Activated T-helper 17 cell treated with anti-CD3 and anti-CD28 coated beads, Interleukin-2, amount 50 U/mL, for 72 hours (primary cell): Measurements from ENCODE around the gene NRP1. TPM values are rescaled to one million over a fixed set of nuclear protein-coding genes. Genes with fewer than 3 reads are reported as not detected.

Source experiments
- ATAC-seq: fragments of 150-1000 bp; cut with Tn5 transposase; replicated peaks from 2 replicates; pipeline ENCODE4 v1.10.0; 2021; ENCODE audit warnings: mild to moderate bottlenecking, moderate library complexity
- H3K27ac Mint-ChIP-seq: one replicate; pipeline ENCODE4 v1.8.0; 2022; ENCODE audit warnings: mixed read lengths
- H3K27me3 Mint-ChIP-seq: one replicate; pipeline ENCODE4 v1.8.0; 2022; ENCODE audit warnings: mixed read lengths
- H3K36me3 Mint-ChIP-seq: one replicate; pipeline ENCODE4 v1.8.0; 2022; ENCODE audit warnings: low read depth, mild to moderate bottlenecking, mixed read lengths
- H3K4me1 Mint-ChIP-seq: one replicate; pipeline ENCODE4 v1.8.0; 2022; ENCODE audit warnings: mixed read lengths
- H3K4me3 Mint-ChIP-seq: one replicate; pipeline ENCODE4 v1.8.0; 2022; ENCODE audit warnings: mild to moderate bottlenecking, mixed read lengths
- H3K9me3 Mint-ChIP-seq: one replicate; pipeline ENCODE4 v1.8.0; 2022; ENCODE audit warnings: mixed read lengths
- total RNA-seq, 2 donors: library from RNA; stranded (reverse); gene quantifications; one replicate each; pipeline ENCODE4 v1.2.3, GENCODE V29; 2022

NRP1 gene
- total RNA-seq, 2 donors from 2014 or later, result 0.90 to 1.2 TPM

- peaks cover 16% of the 10 kb centered on the region for H3K27me3 Mint-ChIP-seq
- H3K4me1 Mint-ChIP-seq, result peaks cover 5% of the 10 kb centered on the region
These were observed 75.5 kb downstream of the NRP1 start for GRCh38 chr10:33258967-33259366.

GRCh38 chr10:33257439-33258080, 76.9 kb downstream of the NRP1 start:
- no peak for ATAC-seq
- no peak overlapping the region for H3K27ac Mint-ChIP-seq
- H3K4me1 Mint-ChIP-seq, result peaks cover 8% of the 10 kb centered on the region
- H3K27me3 Mint-ChIP-seq, result peaks cover 17% of the 10 kb centered on the region
- peaks cover 6% of the 10 kb centered on the region for H3K36me3 Mint-ChIP-seq
- no peak overlapping the region for H3K4me3 Mint-ChIP-seq
- H3K9me3 Mint-ChIP-seq, result peaks cover 3% of the 10 kb centered on the region

More at GRCh38 chr10:33258967-33259366, 75.5 kb downstream of the NRP1 start:
- no peak overlapping the region for H3K27ac Mint-ChIP-seq
- H3K36me3 Mint-ChIP-seq, result no peaks in the 10 kb centered on the region
- ATAC-seq, result no peak
- no peak overlapping the region for H3K4me3 Mint-ChIP-seq
- no peaks in the 10 kb centered on the region for H3K9me3 Mint-ChIP-seq

- H3K9me3 Mint-ChIP-seq, result peaks cover 3% of the 10 kb centered on the region
- peaks cover 17% of the 10 kb centered on the region for H3K4me1 Mint-ChIP-seq
- peaks cover 6% of the 10 kb centered on the region for H3K36me3 Mint-ChIP-seq
- ATAC-seq, result no peak
- peaks cover 12% of the 10 kb centered on the region for H3K27me3 Mint-ChIP-seq
- H3K27ac Mint-ChIP-seq, result no peak overlapping the region
- no peak overlapping the region for H3K4me3 Mint-ChIP-seq
These were observed 78.0 kb downstream of the NRP1 start for GRCh38 chr10:33256458-33256857.

- Mint-ChIP-seq H3K27ac (no peak overlapping the region), H3K9me3 (peaks cover 3% of the 10 kb centered on the region), H3K4me1 (peaks cover 25% of the 10 kb centered on the region), H3K36me3 (peaks cover 6% of the 10 kb centered on the region), H3K27me3 (peaks cover 12% of the 10 kb centered on the region), H3K4me3 (no peak overlapping the region)
- ATAC-seq, result no peak
These were observed 79.8 kb downstream of the NRP1 start for GRCh38 chr10:33254556-33255160.

GRCh38 chr10:33253411-33253810, 81.1 kb downstream of the NRP1 start:
- H3K4me3 Mint-ChIP-seq, result peak overlapping the region; percentile 77
- peak overlapping the region; percentile 90 for H3K27ac Mint-ChIP-seq
- H3K4me1 Mint-ChIP-seq, result peaks cover 38% of the 10 kb centered on the region
- ATAC-seq, result no peak
- peaks cover 3% of the 10 kb centered on the region for H3K9me3 Mint-ChIP-seq
- H3K36me3 Mint-ChIP-seq, result peaks cover 6% of the 10 kb centered on the region
- peaks cover 8% of the 10 kb centered on the region for H3K27me3 Mint-ChIP-seq

GRCh38 chr10:33252794-33253203, 81.7 kb downstream of the NRP1 start:
- Mint-ChIP-seq H3K36me3 (peaks cover 6% of the 10 kb centered on the region), H3K9me3 (peaks cover 3% of the 10 kb centered on the region), H3K4me1 (peaks cover 41% of the 10 kb centered on the region), H3K27ac (peak overlapping the region; percentile 90), H3K4me3 (peak overlapping the region; percentile 77), H3K27me3 (peaks cover 8% of the 10 kb centered on the region)
- ATAC-seq, result peak; percentile 66

GRCh38 chr10:33252324-33252723, 82.1 kb downstream of the NRP1 start:
- Mint-ChIP-seq H3K27ac (peak overlapping the region; percentile 90), H3K36me3 (peaks cover 6% of the 10 kb centered on the region), H3K9me3 (peaks cover 3% of the 10 kb centered on the region), H3K4me1 (peaks cover 41% of the 10 kb centered on the region), H3K27me3 (peaks cover 8% of the 10 kb centered on the region), H3K4me3 (peak overlapping the region; percentile 77)
- no peak for ATAC-seq

GRCh38 chr10:33249659-33250345, 84.7 kb downstream of the NRP1 start:
- H3K36me3 Mint-ChIP-seq, result peaks cover 6% of the 10 kb centered on the region
- no peak for ATAC-seq
- H3K27ac Mint-ChIP-seq, result peak overlapping the region; percentile 82
- H3K4me3 Mint-ChIP-seq, result peak overlapping the region; percentile 43
- peaks cover 48% of the 10 kb centered on the region for H3K4me1 Mint-ChIP-seq
- peaks cover 3% of the 10 kb centered on the region for H3K9me3 Mint-ChIP-seq
- peaks cover 3% of the 10 kb centered on the region for H3K27me3 Mint-ChIP-seq

GRCh38 chr10:33249137-33249536, 85.3 kb downstream of the NRP1 start:
- peak overlapping the region; percentile 43 for H3K4me3 Mint-ChIP-seq
- peaks cover 3% of the 10 kb centered on the region for H3K27me3 Mint-ChIP-seq
- H3K27ac Mint-ChIP-seq, result peak overlapping the region; percentile 82
- peaks cover 3% of the 10 kb centered on the region for H3K9me3 Mint-ChIP-seq
- peaks cover 48% of the 10 kb centered on the region for H3K4me1 Mint-ChIP-seq
- no peak for ATAC-seq
- peaks cover 6% of the 10 kb centered on the region for H3K36me3 Mint-ChIP-seq

GRCh38 chr10:33248638-33249037, 85.8 kb downstream of the NRP1 start:
- Mint-ChIP-seq H3K36me3 (peaks cover 6% of the 10 kb centered on the region), H3K4me1 (peaks cover 48% of the 10 kb centered on the region)

GRCh38 chr10:33247221-33247922, 87.1 kb downstream of the NRP1 start:
- no peaks in the 10 kb centered on the region for H3K9me3 Mint-ChIP-seq
- no peak for ATAC-seq
- peaks cover 4% of the 10 kb centered on the region for H3K27me3 Mint-ChIP-seq
- peak overlapping the region; percentile 43 for H3K4me3 Mint-ChIP-seq
- H3K4me1 Mint-ChIP-seq, result peaks cover 38% of the 10 kb centered on the region
- no peak overlapping the region for H3K27ac Mint-ChIP-seq
- no peaks in the 10 kb centered on the region for H3K36me3 Mint-ChIP-seq

More at GRCh38 chr10:33248638-33249037, 85.8 kb downstream of the NRP1 start:
- Mint-ChIP-seq H3K4me3 (peak overlapping the region; percentile 43), H3K27me3 (peaks cover 3% of the 10 kb centered on the region), H3K9me3 (peaks cover 3% of the 10 kb centered on the region), H3K27ac (peak overlapping the region; percentile 82)
- peak; percentile 89 for ATAC-seq

- no peak for ATAC-seq
- Mint-ChIP-seq H3K9me3 (no peaks in the 10 kb centered on the region), H3K4me3 (no peak overlapping the region), H3K4me1 (peaks cover 23% of the 10 kb centered on the region), H3K27me3 (peaks cover 8% of the 10 kb centered on the region), H3K27ac (no peak overlapping the region), H3K36me3 (no peaks in the 10 kb centered on the region)
These were observed 89.1 kb downstream of the NRP1 start for GRCh38 chr10:33245343-33245742.

- ATAC-seq, result no peak
- Mint-ChIP-seq H3K4me3 (no peak overlapping the region), H3K27me3 (peaks cover 12% of the 10 kb centered on the region), H3K4me1 (peaks cover 21% of the 10 kb centered on the region), H3K27ac (no peak overlapping the region), H3K9me3 (no peaks in the 10 kb centered on the region), H3K36me3 (no peaks in the 10 kb centered on the region)
These were observed 90.0 kb downstream of the NRP1 start for GRCh38 chr10:33244354-33244967.

- no peak overlapping the region for H3K27ac Mint-ChIP-seq
- H3K27me3 Mint-ChIP-seq, result peaks cover 12% of the 10 kb centered on the region
- no peak for ATAC-seq
- peaks cover 13% of the 10 kb centered on the region for H3K4me1 Mint-ChIP-seq
- H3K36me3 Mint-ChIP-seq, result no peaks in the 10 kb centered on the region
- no peak overlapping the region for H3K4me3 Mint-ChIP-seq
- H3K9me3 Mint-ChIP-seq, result no peaks in the 10 kb centered on the region
These were observed 90.8 kb downstream of the NRP1 start for GRCh38 chr10:33243703-33244102.
